ENCODE results near the gene RILP. TPM values are rescaled to one million over a fixed set of nuclear protein-coding genes. Genes with fewer than 3 reads are reported as not detected.

RILP gene
- total and polyA plus RNA-seq, 10 of the 15 experiments (the other 5 are each of a cell fraction or from before 2014, with no cell fraction given) = 0.60 to 6.1 (median 3.3) TPM; not detected in 1

DNA sequence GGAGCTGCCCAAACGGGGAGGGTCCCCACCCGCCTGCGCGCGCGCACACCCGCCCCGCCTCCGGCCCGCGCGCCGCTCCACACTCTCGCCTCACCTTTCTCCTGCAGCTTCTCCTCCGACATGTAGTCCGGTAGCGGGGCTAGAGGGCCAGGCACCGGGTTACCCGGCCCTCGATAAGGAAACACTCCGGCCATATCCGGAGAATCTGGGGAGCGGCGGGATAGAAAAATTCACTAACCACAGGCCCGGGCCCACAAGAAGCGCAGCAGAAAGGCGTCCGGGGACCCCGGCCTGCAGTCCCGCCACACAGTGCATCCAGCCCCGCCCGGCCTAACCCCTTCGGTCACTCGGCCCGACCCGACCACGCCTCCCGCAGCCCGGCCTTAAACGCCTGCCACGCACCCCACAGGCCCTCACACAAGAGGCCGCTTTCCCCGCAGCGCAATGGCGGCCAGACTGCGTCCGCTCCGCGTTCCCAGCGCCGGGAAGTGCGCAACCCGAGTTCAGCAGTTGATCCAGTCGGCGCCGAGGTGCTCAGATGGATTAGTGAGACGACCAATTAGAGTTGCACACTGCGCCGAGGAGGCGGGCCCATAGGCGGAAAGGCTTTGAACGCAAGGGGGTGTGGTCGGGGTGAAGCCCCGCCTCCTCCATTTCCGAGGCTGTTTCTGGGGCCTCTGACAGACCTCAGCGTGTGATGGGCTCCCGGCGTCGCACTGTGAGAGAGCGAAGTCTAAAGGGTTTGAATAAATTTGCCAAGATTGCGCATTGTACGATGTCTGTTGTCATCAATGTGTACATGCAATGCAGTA is 34.9 kb upstream of the RILP start, which contains the start of gene PRPF8 (continued):
- TF ChIP-seq, protein P1, sequence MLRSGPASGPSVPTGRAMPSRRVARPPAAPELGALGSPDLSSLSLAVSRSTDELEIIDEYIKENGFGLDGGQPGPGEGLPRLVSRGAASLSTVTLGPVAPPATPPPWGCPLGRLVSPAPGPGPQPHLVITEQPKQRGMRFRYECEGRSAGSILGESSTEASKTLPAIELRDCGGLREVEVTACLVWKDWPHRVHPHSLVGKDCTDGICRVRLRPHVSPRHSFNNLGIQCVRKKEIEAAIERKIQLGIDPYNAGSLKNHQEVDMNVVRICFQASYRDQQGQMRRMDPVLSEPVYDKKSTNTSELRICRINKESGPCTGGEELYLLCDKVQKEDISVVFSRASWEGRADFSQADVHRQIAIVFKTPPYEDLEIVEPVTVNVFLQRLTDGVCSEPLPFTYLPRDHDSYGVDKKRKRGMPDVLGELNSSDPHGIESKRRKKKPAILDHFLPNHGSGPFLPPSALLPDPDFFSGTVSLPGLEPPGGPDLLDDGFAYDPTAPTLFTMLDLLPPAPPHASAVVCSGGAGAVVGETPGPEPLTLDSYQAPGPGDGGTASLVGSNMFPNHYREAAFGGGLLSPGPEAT (IDR thresholded peaks at IDR 0.05; ENCODE audit: low read depth) = 0 out of 2 replicates have a peak, but pooled peaks have one; percentile 61
- TF ChIP-seq CHD1 (IDR thresholded peaks at IDR 0.05; ENCODE audit: low read depth, low read length) (0 out of 2 replicates have a peak, but pooled peaks have one; percentile 83), SP1 (IDR thresholded peaks at IDR 0.05; ENCODE audit: low read depth, low read length) (peak; percentile 94), ZNF207 (IDR thresholded peaks at IDR 0.05; ENCODE audit: borderline replicate concordance) (peak; percentile 74; the same call in 1 of the 2 replicates), HCFC1 (IDR thresholded peaks at IDR 0.05; ENCODE audit: low read length) (peak; percentile 64), SIX5 (IDR thresholded peaks at IDR 0.05; ENCODE audit: low read depth, low read length, severe bottlenecking) (peak; percentile 21), RAD21 (IDR thresholded peaks at IDR 0.05; ENCODE audit: insufficient read depth, low read depth, low read length) (no peak)
- TF ChIP-seq, protein P2, sequence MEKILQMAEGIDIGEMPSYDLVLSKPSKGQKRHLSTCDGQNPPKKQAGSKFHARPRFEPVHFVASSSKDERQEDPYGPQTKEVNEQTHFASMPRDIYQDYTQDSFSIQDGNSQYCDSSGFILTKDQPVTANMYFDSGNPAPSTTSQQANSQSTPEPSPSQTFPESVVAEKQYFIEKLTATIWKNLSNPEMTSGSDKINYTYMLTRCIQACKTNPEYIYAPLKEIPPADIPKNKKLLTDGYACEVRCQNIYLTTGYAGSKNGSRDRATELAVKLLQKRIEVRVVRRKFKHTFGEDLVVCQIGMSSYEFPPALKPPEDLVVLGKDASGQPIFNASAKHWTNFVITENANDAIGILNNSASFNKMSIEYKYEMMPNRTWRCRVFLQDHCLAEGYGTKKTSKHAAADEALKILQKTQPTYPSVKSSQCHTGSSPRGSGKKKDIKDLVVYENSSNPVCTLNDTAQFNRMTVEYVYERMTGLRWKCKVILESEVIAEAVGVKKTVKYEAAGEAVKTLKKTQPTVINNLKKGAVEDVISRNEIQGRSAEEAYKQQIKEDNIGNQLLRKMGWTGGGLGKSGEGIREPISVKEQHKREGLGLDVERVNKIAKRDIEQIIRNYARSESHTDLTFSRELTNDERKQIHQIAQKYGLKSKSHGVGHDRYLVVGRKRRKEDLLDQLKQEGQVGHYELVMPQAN (conservative IDR thresholded peaks at IDR 0.05) = peak; percentile 82

All from GM12878 (cell line).